H9 (cell line): Measurements from ENCODE around the gene GPD2. TPM values are rescaled to one million over a fixed set of nuclear protein-coding genes. Genes with fewer than 3 reads are reported as not detected.

Experiments used
- DNase-seq: peaks from one replicate; pipeline ENCODE4 v3.0.0-alpha.2; 2017
- H2AFZ ChIP-seq: one replicate; pipeline ENCODE4 v1.6.1; 2013; ENCODE audit warnings: mild to moderate bottlenecking, low read length, control low read depth, moderate library complexity
- H2AK5ac ChIP-seq: 2 replicates; pipeline ENCODE4 v1.6.1; 2013; ENCODE audit warnings: low read length, control low read depth, mixed read lengths; ENCODE audit not compliant: insufficient read length
- H2BK120ac ChIP-seq: one replicate; pipeline ENCODE4 v1.6.1; 2013; ENCODE audit warnings: low read depth, mild to moderate bottlenecking, low read length, control low read depth, inconsistent platforms; ENCODE audit not compliant: poor library complexity, severe bottlenecking
- H2BK12ac ChIP-seq: 2 replicates; pipeline ENCODE4 v1.6.1; 2013; ENCODE audit warnings: low read length, control low read depth, mixed read lengths, low read depth; ENCODE audit not compliant: insufficient read length
- H2BK15ac ChIP-seq: 2 replicates; pipeline ENCODE4 v1.6.1; 2013; ENCODE audit warnings: low read depth, low read length, control low read depth
- H2BK20ac ChIP-seq: one replicate; pipeline ENCODE4 v1.6.1; 2013; ENCODE audit warnings: low read depth, mild to moderate bottlenecking, low read length, control low read depth, inconsistent platforms; ENCODE audit not compliant: poor library complexity, severe bottlenecking
- H2BK5ac ChIP-seq: 2 replicates; pipeline ENCODE4 v1.6.1; 2013; ENCODE audit warnings: low read length, control low read depth, mixed read lengths; ENCODE audit not compliant: insufficient read length
- H3K14ac ChIP-seq: 2 replicates; pipeline ENCODE4 v1.6.1; 2013; ENCODE audit warnings: low read length, control low read depth; ENCODE audit not compliant: insufficient read depth
- H3K18ac ChIP-seq: 2 replicates; pipeline ENCODE4 v1.6.1; 2013; ENCODE audit warnings: low read depth, mild to moderate bottlenecking, mixed read lengths, low read length, control low read depth; ENCODE audit not compliant: insufficient read length
- H3K23ac ChIP-seq: 2 replicates; pipeline ENCODE4 v1.6.1; 2013; ENCODE audit warnings: low read length, control low read depth, mixed read lengths, low read depth; ENCODE audit not compliant: insufficient read length
- H3K23me2 ChIP-seq: 2 replicates; pipeline ENCODE4 v1.6.1; 2013; ENCODE audit warnings: low read depth, mild to moderate bottlenecking, mixed read lengths, low read length, control low read depth; ENCODE audit not compliant: insufficient read length, poor library complexity, severe bottlenecking
- H3K27ac ChIP-seq: 2 replicates; pipeline ENCODE4 v1.5.1; 2013; ENCODE audit warnings: low read length, control low read depth, mixed read lengths, low read depth; ENCODE audit not compliant: insufficient read length
- H3K27me3 ChIP-seq: 2 replicates; pipeline ENCODE4 v1.6.1; 2013; ENCODE audit warnings: low read length, control low read depth, inconsistent platforms; ENCODE audit not compliant: insufficient read depth
- H3K4ac ChIP-seq: 2 replicates; pipeline ENCODE4 v1.6.1; 2013; ENCODE audit warnings: low read depth, mild to moderate bottlenecking, control low read depth, inconsistent platforms, low read length, moderate library complexity
- H3K4me1 ChIP-seq: 2 replicates; pipeline ENCODE4 v1.6.1; 2013; ENCODE audit warnings: low read length, control low read depth, inconsistent platforms; ENCODE audit not compliant: insufficient read depth
- H3K4me2 ChIP-seq: 2 replicates; pipeline ENCODE4 v1.6.1; 2013; ENCODE audit warnings: low read length, control low read depth, mixed read lengths; ENCODE audit not compliant: insufficient read length, insufficient read depth
- H3K56ac ChIP-seq: 2 replicates; pipeline ENCODE4 v1.6.1; 2013; ENCODE audit warnings: low read depth, mild to moderate bottlenecking, mixed read lengths, low read length, control low read depth; ENCODE audit not compliant: insufficient read length
- H3K79me1 ChIP-seq: 2 replicates; pipeline ENCODE4 v1.6.1; 2013; ENCODE audit warnings: low read depth, mild to moderate bottlenecking, moderate library complexity, low read length, control low read depth, inconsistent platforms; ENCODE audit not compliant: insufficient read depth, poor library complexity, severe bottlenecking
- H3K79me2 ChIP-seq: 2 replicates; pipeline ENCODE4 v1.6.1; 2013; ENCODE audit warnings: low read length, control low read depth, inconsistent platforms; ENCODE audit not compliant: insufficient read depth
- H3K9ac ChIP-seq: 2 replicates; pipeline ENCODE4 v1.6.1; 2013; ENCODE audit warnings: low read length, control low read depth, mixed read lengths; ENCODE audit not compliant: insufficient read length; ENCODE audit errors: extremely low read depth
- H3K9me3 ChIP-seq: one replicate; pipeline ENCODE4 v1.6.1; 2013; ENCODE audit warnings: low read depth, low read length, inconsistent platforms; ENCODE audit not compliant: control insufficient read depth
- H3T11ph ChIP-seq: one replicate; pipeline ENCODE4 v1.6.1; 2013; ENCODE audit warnings: mild to moderate bottlenecking, low read length, control low read depth, inconsistent platforms
- H4K20me1 ChIP-seq: one replicate; pipeline ENCODE4 v1.6.1; 2013; ENCODE audit not compliant: control insufficient read depth, insufficient read length, insufficient read depth
- H4K5ac ChIP-seq: 2 replicates; pipeline ENCODE4 v1.6.1; 2013; ENCODE audit warnings: low read depth, mild to moderate bottlenecking, mixed read lengths, low read length, control low read depth; ENCODE audit not compliant: insufficient read length
- H4K8ac ChIP-seq: replicated peaks from 2 replicates; pipeline ENCODE4 v1.6.1; 2013; ENCODE audit warnings: low read length, control low read depth, mixed read lengths, low read depth; ENCODE audit not compliant: insufficient read length
- H4K91ac ChIP-seq: 2 replicates; pipeline ENCODE4 v1.6.1; 2013; ENCODE audit warnings: low read depth, mild to moderate bottlenecking, moderate library complexity, mixed read lengths, low read length, control low read depth; ENCODE audit not compliant: insufficient read length
- H3K27ac Mint-ChIP-seq, 3 experiments: 2 replicates in 2 of 3; 3 replicates in 1 of 3; pipeline ENCODE4 v1.8.0; 2020 to 2021; ENCODE audit warnings: mixed read lengths in 3 of 3, mild to moderate bottlenecking in 1 of 3, moderate library complexity in 1 of 3
- H3K27me3 Mint-ChIP-seq: 2 replicates; pipeline ENCODE4 v1.8.0; 2021; ENCODE audit warnings: low read depth, mild to moderate bottlenecking, moderate library complexity, mixed read lengths
- H3K36me3 Mint-ChIP-seq, 3 experiments: 2 replicates in 2 of 3; 3 replicates in 1 of 3; pipeline ENCODE4 v1.8.0; 2020 to 2021; ENCODE audit warnings: low read depth in 3 of 3, mixed read lengths in 3 of 3; ENCODE audit not compliant: insufficient read depth in 1 of 3
- H3K4me1 Mint-ChIP-seq, 2 experiments: 2 replicates each; pipeline ENCODE4 v1.8.0; 2020; ENCODE audit warnings: mixed read lengths in 2 of 2
- H3K4me3 Mint-ChIP-seq, 2 experiments: 2 replicates in 1 of 2; 3 replicates in 1 of 2; pipeline ENCODE4 v1.8.0; 2020 to 2021; ENCODE audit warnings: mild to moderate bottlenecking in 2 of 2, mixed read lengths in 2 of 2, moderate library complexity in 1 of 2
- H3K9me3 Mint-ChIP-seq, 2 experiments: 2 replicates in 1 of 2; 3 replicates in 1 of 2; pipeline ENCODE4 v1.8.0; 2020; ENCODE audit warnings: mild to moderate bottlenecking in 2 of 2, mixed read lengths in 2 of 2, moderate library complexity in 1 of 2
- WGBS: extraction: QIAGEN DNeasy Blood & Tissue Kit; methylation state at CpG from one replicate; pipeline ENCODE4 v1.1.7; 2013; ENCODE audit warnings: missing lambda C conversion rate, low lambda C conversion rate, mixed read lengths; ENCODE audit not compliant: insufficient read length; ENCODE audit errors: extremely low coverage; 5-methylcytosine and 5-hydroxymethylcytosine counted together
- total RNA-seq: library from RNA; stranded (reverse); gene quantifications from 2 replicates; pipeline ENCODE4 v1.2.1, GENCODE V29; 2021
- TF ChIP-seq, protein P1 (sequence below): fragments of 200-600 bp; sonication (generic); conservative IDR thresholded peaks from 3 replicates; pipeline ENCODE4 v1.8.0; 2021; ENCODE audit warnings: antibody characterized with exemption, mild to moderate bottlenecking

GPD2 gene
- total RNA-seq, 1 experiment from 2014 or later: 46.0 TPM

DNA sequence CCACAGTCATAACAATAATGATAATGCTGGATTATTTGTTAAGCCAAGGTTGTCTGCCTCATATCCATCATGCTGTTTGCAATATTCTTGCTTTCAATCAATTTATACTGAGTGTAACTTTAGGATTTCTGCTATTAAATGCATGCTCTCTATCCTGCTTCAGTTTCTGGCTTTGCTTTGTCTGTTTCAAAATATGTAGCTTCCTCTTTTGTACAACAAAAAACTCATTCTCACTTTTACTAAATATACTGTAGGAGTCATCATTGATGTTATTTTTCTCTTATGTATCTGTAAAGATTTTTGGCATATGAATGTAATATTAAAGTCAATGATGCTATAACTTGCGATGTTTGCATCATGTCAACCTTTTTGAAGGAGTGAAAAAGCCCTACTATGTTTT is 149.3 kb downstream of the GPD2 start:
- H3K9me3 Mint-ChIP-seq: no peaks in the 10 kb centered on the region
- TF ChIP-seq, protein P1, sequence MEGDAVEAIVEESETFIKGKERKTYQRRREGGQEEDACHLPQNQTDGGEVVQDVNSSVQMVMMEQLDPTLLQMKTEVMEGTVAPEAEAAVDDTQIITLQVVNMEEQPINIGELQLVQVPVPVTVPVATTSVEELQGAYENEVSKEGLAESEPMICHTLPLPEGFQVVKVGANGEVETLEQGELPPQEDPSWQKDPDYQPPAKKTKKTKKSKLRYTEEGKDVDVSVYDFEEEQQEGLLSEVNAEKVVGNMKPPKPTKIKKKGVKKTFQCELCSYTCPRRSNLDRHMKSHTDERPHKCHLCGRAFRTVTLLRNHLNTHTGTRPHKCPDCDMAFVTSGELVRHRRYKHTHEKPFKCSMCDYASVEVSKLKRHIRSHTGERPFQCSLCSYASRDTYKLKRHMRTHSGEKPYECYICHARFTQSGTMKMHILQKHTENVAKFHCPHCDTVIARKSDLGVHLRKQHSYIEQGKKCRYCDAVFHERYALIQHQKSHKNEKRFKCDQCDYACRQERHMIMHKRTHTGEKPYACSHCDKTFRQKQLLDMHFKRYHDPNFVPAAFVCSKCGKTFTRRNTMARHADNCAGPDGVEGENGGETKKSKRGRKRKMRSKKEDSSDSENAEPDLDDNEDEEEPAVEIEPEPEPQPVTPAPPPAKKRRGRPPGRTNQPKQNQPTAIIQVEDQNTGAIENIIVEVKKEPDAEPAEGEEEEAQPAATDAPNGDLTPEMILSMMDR: no peak
- no peak overlapping the region for H3K4ac ChIP-seq
- no peak overlapping the region for H3K27ac ChIP-seq
- H2BK15ac ChIP-seq: no peak overlapping the region
- H3K23me2 ChIP-seq: no peaks in the 10 kb centered on the region
- H2AFZ ChIP-seq: no peak overlapping the region
- no peak overlapping the region for H3K9ac ChIP-seq
- no peak overlapping the region for H2AK5ac ChIP-seq
- peaks cover 27 to 41% of the 10 kb centered on the region in 2 experiments for H3K4me1 Mint-ChIP-seq
- no peak overlapping the region for H3K23ac ChIP-seq
- no peak overlapping the region for H3K4me2 ChIP-seq
- no peak overlapping the region for H4K8ac ChIP-seq
- no peak overlapping the region for H2BK20ac ChIP-seq
- no peak overlapping the region for H3K18ac ChIP-seq
- H3K9me3 ChIP-seq: no peaks in the 10 kb centered on the region
- no peaks in the 10 kb centered on the region for H3K79me2 ChIP-seq
- H4K91ac ChIP-seq: no peak overlapping the region
- H2BK12ac ChIP-seq: no peak overlapping the region
- H3K36me3 Mint-ChIP-seq: no peaks in the 10 kb centered on the region
- no CpG with 5 or more reads among the region's 1 CpG for WGBS
- no peak overlapping the region for H3K4me3 Mint-ChIP-seq
- no peak overlapping the region for H3K56ac ChIP-seq
- no peaks in the 10 kb centered on the region for H3K27me3 Mint-ChIP-seq
- no peak overlapping the region for H3K14ac ChIP-seq
- no peak overlapping the region for H4K5ac ChIP-seq
- H3K27ac Mint-ChIP-seq: peak overlapping the region in 1 of 3 experiments; percentile 46; a peak in 1 of 7 replicates
- H3K79me1 ChIP-seq: no peaks in the 10 kb centered on the region
- H2BK120ac ChIP-seq: no peak overlapping the region
- no peak overlapping the region for H3T11ph ChIP-seq
- peaks cover 3% of the 10 kb centered on the region; the same call in 1 of the 2 replicates for H3K4me1 ChIP-seq
- no peak overlapping the region for H2BK5ac ChIP-seq
- no peaks in the 10 kb centered on the region for H3K27me3 ChIP-seq
- no peaks in the 10 kb centered on the region for H4K20me1 ChIP-seq
- DNase-seq: no peak
